Gastroesophageal sphincter (tissue), 3 donors: ENCODE measurements around the gene CKAP4.

Experiments used
- POLR2A ChIP-seq, 2 donors: fragments of 450-650 bp; IDR thresholded peaks; one replicate each; pipeline ENCODE4 v1.6.1; 2017; ENCODE audit warnings: antibody characterized with exemption in 2 of 2, mild to moderate bottlenecking in 2 of 2, moderate library complexity in 1 of 2
- POLR2AphosphoS5 ChIP-seq: sonication (generic); formaldehyde crosslinking; IDR thresholded peaks from one replicate; pipeline ENCODE4 v1.6.1; 2017; ENCODE audit warnings: antibody characterized with exemption
- TF ChIP-seq, protein P1 (sequence below), 4 experiments: fragments of 200-600 bp in 2 of 4; fragments of 450-650 bp in 2 of 4; sonication (generic) in 1 of 4; IDR thresholded peaks; one replicate each; pipeline ENCODE4 v1.5.1; 2017 to 2019; ENCODE audit warnings: antibody characterized with exemption in 4 of 4, mild to moderate bottlenecking in 2 of 4, moderate library complexity in 2 of 4

- TF ChIP-seq, protein P1, sequence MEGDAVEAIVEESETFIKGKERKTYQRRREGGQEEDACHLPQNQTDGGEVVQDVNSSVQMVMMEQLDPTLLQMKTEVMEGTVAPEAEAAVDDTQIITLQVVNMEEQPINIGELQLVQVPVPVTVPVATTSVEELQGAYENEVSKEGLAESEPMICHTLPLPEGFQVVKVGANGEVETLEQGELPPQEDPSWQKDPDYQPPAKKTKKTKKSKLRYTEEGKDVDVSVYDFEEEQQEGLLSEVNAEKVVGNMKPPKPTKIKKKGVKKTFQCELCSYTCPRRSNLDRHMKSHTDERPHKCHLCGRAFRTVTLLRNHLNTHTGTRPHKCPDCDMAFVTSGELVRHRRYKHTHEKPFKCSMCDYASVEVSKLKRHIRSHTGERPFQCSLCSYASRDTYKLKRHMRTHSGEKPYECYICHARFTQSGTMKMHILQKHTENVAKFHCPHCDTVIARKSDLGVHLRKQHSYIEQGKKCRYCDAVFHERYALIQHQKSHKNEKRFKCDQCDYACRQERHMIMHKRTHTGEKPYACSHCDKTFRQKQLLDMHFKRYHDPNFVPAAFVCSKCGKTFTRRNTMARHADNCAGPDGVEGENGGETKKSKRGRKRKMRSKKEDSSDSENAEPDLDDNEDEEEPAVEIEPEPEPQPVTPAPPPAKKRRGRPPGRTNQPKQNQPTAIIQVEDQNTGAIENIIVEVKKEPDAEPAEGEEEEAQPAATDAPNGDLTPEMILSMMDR (IDR thresholded peaks at IDR 0.05) = no peak
- TF ChIP-seq POLR2AphosphoS5 = no peak
- no peak for TF ChIP-seq POLR2A (IDR thresholded peaks at IDR 0.05)
These were observed 13.4 kb downstream of the CKAP4 start for GRCh38 chr12:106234449-106234848.
